ENCODE measurements around the gene F5.
"Not testable (repeated sequence)": the region's sequence is repeated elsewhere in the genome, so short reads cannot be mapped to it uniquely, and the experiment has no call there.

Gene F5

DNA sequence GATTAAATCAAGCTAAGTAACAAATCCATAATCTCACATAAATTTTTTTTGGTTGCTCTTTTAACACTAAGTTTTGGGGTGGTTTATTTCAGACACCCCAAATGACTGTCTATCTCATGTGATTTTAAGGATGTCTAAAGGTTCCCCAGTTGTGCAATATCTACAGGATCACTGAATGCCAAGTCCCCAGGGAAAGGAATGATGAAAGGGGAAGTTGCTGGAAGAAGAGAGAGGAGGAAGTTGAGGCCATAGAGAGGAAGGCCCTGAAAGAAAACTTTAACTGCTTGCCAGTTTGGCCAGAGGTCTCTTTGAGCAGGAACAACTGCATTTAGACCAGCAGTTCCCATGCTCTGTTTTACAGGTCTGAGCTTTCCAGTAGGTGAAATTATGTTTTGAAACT lies 73.1 kb downstream of the F5 start:
- in situ Hi-C loops (cut with MboI; ENCODE audit: low sequenced_read_pairs), result no loop called here

DNA sequence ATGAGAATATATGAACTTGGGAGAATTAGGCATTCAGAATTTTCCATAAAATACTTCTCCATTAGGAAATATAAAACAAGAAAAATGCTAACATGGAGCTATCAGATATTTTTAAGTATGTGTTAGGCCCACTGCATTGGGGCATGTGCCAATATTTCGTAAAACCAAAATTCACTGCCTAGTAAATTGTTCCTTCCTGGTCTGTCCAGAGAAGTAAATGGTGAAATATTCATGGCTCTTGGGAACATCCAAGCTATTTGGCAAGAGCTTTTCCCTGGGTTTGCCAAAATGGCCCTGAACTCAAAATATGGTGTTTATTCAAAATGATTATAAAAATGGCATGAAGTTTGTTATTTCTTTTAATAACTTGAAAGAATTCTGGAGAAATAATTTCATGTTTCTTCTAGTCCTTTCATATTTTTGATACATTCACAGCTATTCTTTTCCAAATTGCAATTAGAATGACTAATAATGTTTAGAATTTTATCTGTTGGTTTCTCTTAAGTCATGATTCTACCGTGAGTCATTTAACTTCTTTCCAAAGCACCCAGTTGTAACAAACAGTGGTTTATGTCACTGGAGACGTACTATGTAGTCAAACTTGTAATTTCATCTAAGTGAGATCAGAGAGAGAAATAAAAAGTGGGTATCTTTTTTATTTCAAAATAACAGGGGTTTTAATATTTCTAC lies 74.8 kb downstream of the F5 start:
- in situ Hi-C loops (cut with MboI; ENCODE audit: low sequenced_read_pairs), result no loop called here

DNA sequence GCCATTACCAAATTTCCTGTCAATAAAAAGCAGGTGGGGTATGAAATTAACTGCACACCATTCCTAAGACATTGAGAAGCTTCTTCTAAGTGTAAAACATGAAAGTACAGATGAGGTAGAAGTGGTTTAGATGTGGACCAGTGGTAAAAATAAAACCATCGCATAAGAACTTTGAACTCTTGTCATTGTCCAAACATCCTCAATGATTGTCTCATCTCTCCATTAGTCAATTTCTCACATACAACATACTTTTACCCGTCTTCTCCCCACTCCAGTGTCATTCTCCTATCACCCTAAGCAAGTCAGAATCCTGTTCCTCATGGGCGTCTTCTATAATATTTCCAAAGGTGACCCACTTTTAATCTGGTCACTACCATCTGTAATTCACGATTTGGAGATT lies 76.2 kb downstream of the F5 start:
- in situ Hi-C loops (cut with MboI; ENCODE audit: low sequenced_read_pairs), result no loop called here

DNA sequence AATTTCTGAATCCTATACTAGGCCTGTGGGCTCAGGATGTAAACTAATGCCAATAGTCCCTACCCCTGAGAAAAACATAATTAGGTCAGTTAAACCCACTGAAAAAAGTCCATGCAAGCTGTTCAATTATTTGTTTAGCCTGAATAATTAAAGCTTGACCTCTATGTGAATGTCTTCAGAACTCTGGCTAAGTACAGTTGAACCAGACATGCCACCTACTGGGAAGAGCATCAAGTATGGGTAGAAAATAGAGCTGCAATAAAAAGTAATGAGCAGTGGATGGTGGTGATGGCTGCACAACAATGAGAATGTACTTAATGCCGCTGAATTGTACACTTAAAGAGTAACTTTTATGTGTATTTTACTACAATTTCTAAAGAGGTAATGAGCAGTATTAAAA lies 76.9 kb downstream of the F5 start:
- in situ Hi-C loops (cut with MboI; ENCODE audit: low sequenced_read_pairs), result no loop called here

DNA sequence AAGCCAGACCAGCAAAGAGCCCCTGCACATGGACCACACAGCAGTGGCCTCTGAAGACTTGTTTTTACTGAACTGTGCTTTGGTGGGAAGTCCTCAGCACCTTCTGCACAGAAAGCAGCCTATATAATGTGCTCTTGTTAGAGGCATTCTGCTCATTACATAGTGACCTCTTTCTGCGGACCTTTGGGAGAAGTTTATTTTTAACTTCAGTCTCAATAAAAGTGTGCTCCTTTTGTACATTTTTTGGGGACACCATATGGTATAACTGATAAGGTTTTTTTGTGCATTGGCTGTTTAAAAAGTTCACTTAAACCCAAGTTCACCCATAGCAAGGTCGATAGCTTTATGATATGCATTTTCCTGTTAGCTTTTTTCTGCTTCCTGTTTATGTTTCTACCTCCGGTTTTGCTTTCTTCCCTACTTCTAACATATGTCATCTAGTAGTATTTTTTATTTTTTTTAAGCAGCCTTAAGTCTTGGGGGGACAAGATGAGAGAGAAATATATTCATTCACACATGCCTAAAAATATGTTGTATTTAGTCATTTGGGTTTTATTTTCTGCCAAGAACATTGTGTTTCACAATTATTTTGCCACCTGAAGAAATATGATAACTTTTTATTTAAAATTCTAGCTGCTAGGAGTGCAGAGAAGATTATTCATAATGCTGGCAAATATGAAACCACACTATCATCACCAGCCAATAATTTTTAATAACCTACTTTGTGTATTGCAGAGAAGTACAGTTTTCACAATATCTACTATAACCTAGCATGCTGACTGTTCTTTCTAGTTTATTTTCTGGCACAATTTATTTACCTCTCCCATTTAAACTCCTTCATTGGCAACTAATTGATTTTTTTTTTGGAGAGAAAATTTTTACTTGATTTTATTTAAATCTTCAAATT lies 77.6 kb downstream of the F5 start:
- in situ Hi-C loops (cut with MboI; ENCODE audit: low sequenced_read_pairs), result no loop called here

DNA sequence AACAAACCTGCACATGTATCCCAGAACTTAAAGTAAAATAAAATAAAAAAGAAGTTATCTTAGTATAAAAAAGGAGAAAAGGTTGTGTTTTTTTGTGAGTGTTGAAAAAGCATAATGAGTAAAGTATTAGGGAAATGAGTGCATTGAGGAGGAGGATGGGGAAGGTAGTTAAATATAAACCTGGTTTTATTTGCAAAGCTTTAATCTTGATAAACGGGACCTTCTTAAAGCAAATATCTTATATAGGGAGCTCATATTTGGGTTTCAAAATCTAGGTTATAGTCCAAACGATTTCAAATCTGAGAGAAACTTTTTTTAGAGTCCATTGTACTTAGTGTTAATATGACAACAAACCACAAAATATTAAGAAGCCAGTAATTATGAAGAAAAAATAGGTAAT lies 78.9 kb downstream of the F5 start:
- in situ Hi-C loops (cut with MboI; ENCODE audit: low sequenced_read_pairs), result no loop called here

DNA sequence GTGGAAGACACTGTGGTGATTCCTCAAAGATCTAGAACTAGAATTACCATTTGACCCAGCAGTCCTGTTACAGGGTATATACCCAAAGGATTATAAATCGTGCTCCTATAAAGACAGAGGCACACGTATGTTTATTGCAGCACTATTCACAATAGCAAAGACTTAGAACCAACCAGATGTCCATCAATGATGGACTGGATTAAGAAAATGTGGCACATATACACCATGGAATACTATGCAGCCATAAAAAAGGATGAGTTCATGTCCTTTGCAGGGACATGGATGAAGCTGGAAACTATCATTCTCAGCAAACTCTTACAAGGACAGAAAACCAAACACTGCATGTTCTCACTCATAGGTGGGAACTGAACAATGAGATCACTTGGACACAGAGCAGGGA lies 82.7 kb downstream of the F5 start:
- in situ Hi-C loops (cut with MboI; ENCODE audit: low sequenced_read_pairs), result not testable (repeated sequence)

DNA sequence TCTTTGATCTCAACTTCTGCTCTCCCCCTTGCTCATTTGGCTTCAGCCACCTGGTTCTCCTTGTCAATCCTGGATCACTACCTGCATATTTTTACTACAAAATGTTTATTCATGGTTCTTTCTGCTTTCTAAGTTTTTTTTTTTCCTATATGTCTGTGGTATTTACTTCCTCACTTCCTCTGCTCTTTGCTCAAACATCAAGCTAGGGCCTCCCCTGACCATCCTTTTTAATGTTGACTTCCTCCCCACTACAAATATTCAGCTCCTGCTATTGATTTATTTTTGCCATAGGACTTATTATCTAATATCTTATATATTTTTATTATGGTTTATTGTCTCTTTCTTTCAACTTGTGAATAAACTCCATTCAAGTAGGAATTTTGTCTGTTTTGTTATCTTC lies 86.5 kb downstream of the F5 start:
- in situ Hi-C loops (cut with MboI; ENCODE audit: low sequenced_read_pairs), result no loop called here

DNA sequence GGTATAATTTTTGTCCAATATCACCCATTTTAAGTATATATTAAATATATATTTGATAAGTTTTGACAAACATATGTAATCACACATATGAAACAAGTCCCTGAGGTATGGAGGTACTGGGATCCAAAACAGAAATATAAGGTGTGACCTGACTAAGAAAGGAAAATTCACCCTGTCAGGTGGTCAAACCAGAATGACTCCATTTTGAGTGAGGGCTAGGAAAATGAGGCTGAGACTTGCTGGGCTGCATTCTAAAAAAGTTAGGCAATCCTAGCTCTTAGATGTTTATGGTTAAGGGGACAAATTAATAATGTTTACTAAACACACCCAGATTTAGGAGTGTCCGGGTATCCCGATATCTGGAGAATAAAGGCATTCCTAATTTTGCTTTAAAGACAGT lies 89.0 kb downstream of the F5 start:
- in situ Hi-C loops (cut with MboI; ENCODE audit: low sequenced_read_pairs), result no loop called here

DNA sequence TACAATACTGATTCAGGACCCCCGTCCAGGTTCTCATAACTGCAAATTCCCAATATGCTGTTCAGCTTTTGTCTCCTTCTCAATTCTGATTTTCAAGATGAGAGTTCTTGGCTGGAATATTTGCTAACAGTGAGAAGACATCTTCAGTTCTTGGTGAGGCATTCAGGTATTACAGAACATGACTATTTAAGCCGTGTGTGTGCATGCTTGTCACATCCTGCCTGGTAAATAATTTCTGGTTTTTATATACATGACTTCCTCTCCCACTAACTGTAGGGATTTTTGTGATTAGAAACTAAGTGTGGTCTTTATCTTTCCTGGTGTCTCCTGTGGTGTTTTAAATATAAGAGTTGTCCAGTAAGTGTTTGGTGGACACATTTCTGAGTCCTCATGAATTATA lies 90.4 kb downstream of the F5 start:
- in situ Hi-C loops (cut with MboI; ENCODE audit: low sequenced_read_pairs), result no loop called here

DNA sequence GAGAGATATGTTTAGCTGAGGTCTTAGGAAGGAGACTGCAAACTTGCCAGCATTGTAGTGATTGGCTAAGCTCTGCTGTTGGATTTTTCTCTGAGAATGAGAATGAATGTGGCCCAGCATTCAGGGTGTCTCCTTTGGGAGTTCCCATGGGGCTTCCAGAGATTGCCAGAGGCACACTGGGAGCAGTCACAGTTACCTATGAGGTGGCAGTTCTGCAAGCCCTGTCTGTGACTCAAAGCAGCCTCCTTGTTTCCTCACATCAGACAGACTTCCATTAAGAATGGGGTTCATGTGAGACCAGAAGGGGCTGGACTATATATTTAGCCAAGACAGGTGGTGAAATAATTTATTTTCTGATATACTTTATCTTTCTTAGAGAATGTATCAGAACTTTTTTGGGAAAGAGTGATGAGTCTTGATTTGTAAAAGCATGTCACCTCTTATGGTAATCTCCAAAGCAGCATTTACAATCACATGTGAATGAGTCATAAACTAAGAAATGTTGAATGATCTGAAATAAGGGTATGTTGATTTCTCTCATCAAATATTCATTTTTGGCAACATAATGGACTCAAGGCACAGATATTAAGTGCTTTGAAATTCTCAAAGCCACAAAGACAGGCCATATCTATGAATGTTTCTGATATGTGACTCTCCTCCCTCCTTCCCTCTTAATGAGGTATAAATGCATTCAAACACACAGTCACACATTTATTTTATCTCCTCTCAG lies 91.1 kb downstream of the F5 start:
- in situ Hi-C loops (cut with MboI; ENCODE audit: low sequenced_read_pairs), result no loop called here

DNA sequence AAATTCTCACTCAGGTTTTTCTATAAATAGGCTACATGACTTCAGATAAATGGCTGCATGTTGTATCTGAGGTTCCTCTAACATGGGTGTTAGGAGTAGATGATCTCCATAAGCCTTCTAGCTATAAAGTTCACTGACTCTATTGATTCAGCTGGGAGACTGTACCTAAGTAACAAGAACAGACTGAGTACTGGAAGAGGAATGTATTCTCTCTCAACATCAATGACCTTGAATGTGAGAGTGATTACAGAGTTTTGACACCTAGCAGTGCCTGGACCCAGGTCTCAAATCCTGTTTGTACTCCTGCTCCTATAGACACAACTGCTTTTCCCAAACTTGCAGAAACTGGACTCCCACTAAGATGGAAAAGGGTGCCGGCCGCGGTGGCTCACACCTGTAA lies 91.9 kb downstream of the F5 start:
- in situ Hi-C loops (cut with MboI; ENCODE audit: low sequenced_read_pairs), result no loop called here

DNA sequence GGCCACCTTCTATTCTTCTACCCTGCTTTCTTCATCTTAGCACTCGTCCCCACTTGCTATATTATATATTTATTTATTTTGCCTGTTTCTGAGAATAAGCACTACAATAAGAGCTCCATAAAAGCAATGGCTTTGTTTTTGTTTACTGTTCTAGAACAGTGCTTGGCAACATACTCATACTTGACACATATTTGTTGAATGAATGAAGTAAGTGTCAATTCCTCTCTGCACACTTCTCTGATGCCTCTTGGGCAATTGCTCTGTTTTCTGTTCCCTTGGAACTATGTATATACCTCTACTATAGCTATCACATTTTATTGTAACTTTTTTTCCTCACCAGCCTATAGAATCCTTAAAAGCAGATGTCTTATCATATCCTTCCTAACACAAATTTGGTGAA lies 93.0 kb downstream of the F5 start:
- in situ Hi-C loops (cut with MboI; ENCODE audit: low sequenced_read_pairs), result no loop called here

DNA sequence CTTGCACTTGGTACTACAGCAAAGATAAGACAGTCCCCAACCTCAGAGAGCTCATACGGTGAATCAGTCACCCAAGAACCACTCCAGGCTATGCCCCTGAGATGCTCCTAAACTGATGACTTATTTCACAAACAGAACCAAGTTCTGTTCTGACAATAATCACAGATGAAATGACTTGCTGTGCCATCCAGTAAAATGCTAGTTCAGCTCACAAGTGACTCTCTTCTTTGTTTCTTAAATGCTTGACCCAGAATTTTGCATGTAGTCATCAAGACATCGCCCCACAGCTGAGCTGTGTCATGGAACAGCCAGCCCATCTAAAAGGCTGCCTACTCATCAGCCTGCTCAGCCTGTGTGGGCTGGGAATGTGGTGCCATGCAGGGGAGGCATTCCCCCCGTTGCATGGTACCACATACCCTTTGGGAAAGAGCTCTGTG lies 94.4 kb downstream of the F5 start:
- in situ Hi-C loops (cut with MboI; ENCODE audit: low sequenced_read_pairs), result no loop called here

DNA sequence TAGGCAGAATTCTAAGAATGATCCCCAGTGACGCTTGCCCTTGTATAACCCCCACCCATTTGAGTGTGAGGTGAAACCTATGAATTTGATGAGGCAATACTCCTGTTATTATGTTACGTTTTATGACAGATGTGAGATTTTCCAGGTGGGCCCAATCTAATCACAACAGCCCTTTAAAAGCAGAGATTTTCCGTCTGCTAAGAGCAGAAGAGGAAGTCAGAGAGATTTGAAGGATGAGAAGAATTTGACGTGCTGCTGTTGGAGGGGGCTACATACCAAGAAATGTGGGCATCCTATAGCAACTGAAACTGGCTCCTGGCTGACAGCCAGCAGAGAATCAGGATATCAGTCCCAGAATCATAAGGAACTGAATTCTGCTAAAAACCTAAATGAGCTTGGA lies 98.1 kb downstream of the F5 start:
- in situ Hi-C loops (cut with MboI; ENCODE audit: low sequenced_read_pairs), result no loop called here

DNA sequence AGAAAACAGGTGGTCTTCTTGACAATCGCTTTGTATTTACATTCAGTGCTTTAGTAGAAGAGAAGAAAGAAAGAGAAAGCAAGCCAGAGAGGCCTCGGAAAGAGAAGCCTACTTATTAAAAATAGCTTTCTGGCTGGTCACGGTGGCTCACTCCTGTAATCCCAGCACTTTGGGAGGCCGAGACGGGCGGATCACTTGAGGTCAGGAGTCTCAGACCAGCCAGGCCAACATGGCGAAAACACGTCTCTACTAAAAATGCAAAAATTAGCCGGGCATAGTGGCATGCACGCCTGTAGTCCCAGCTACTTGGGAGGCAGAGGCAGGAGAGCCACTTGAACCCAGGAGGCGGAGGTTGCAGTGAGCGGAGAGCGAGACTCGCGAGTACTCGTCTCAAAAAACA lies 98.7 kb downstream of the F5 start:
- in situ Hi-C loops (cut with MboI; ENCODE audit: low sequenced_read_pairs), result no loop called here

DNA sequence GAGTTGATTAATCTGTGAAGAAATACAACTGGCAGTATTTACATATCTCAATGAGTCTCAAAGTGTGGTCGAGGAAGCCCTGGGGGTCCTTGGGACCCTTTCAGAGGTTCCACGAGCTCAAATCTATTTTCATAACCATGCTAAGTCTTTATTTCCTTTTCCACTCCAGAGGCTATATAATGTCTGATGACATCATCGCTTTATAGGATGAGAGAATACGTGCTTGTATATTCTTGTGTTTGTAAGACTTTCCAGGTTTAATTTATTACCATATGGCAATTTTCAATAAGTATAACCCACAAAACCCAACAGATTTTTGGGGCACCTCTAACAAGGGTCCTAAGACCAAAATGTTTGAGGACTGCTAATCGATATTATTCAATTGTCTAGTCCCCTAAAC lies 99.1 kb downstream of the F5 start:
- in situ Hi-C loops (cut with MboI; ENCODE audit: low sequenced_read_pairs), result no loop called here

DNA sequence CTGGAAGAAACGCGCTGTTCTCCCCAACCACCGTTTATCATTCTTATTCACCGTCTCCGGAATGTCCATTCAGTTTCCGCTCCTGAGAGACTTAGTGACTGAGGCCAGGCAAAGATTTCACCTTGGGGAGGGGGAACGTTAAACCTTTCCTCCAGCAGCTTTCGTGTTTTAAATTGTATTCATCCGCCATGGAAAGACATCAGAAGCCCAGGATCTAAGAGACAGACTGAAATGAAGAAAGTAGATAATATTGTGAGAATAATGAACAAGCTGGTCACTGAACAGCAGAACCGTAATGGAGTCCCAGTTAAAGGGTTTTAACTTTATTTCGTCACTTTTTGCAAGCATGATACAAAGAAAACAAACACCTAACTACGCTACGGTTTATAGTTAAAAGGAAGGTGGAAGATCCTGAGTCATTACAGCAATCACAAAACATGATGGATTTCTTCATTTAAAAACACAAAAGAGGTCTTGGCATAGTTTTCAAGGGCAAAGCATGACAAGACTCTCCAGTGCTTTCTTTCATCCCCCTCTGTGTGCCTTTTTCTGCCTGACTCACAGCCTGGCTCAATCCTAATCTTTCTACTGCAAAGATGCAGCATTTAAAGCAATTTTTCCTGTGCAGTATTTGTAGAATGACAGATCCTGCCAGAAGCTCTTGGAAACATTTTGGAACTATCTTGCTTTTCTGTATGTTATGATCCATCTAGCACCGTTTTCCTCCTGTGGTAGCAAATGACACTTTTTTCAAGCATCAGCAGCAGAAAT lies 99.8 kb downstream of the F5 start:
- in situ Hi-C loops (cut with MboI; ENCODE audit: low sequenced_read_pairs), result no loop called here

DNA sequence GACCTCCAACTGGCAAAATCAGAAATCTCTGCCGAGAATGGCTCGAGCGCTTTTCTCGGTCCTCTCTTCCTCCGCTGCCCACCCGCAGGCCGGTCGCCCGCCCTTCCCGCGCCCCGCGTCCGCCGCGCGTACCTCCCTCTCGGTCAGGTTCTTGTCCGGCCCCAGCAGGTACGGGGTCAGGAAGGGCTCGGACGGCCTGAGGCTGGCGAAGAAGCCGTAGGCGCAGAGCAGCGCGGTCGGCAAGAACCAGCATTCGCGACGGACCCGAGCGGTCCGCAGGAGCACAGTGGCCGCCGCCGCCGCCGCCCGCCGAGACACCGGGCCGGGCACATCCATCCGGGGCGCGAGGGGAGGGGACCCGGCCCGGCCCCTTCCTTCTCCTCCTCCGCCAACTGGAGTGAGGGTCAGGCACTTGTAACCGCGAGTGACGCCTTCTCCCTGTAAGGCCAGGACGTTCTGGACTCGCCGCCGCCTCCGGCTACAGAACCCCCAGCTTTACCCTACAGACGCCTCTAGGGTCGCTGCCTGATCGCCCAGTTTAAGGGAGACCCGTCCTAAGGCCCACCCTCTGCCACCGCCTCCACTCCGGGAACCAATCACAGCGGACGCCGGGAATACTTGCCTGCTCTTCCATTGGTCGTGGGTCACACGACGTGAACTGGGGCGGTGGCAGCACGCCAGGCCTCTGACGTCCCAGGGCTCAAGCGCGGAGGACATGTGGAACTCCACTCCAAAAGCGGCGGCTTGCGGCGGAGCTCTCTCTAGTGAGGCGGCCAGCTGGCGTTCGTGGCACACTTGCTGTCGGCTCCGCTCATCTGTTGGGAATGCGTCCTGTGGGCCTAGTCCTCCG lies 100.6 kb downstream of the F5 start, which contains the start of gene SLC19A2:
TSS of gene SLC19A2 (minus strand) at position 514 of the 850 bp plus-strand sequence. CDS start at position 336, 178 bp downstream.
- in situ Hi-C loops (cut with MboI; ENCODE audit: low sequenced_read_pairs), result no loop called here

All from HL-60/S4 (cell line).